ENCODE results near the gene PNISR. TPM values are rescaled to one million over a fixed set of nuclear protein-coding genes. Genes with fewer than 3 reads are reported as not detected.

Gene PNISR
- total RNA-seq, 1 experiment from 2014 or later: 134 TPM

DNA sequence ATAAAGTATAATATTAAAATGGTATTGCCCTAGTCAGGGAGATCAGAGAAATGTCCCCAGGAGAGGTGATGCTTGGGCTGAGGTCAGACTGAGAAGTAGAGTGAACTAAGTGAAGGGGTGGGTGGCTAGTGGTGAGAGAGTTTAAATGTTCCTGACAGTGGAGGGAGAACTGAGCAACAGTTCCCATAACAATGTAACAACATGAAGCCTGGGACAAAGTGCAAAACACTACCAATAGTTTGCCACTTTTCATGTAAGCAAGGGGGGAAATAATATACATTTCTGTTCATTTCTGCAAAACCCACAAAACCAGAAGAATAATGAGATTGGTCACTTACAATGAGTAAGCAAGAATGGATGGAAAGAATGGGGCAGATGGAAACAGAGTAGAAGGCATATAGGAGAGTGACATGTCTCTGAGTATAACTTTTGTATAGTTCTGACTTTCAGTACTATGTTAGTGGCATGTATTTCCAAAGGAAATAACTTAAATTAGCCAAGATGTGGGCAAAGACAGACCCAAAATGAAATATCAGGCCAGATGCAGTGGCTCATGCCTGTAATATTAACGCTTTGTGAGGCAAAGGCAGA is 62.3 kb downstream of the PNISR start:
- no peaks in the 10 kb centered on the region for H3K4me1 ChIP-seq (ENCODE audit: insufficient read depth, low read length)
- no peak overlapping the region for H4K5ac ChIP-seq (ENCODE audit: insufficient read length, low read depth, low read length)
- DNase-seq: no peak
- H3K4me2 ChIP-seq (ENCODE audit: insufficient read depth, insufficient read length, low read length): no peak overlapping the region
- H3K4ac ChIP-seq (ENCODE audit: low read depth, low read length): no peak overlapping the region
- no peak overlapping the region for H2AK5ac ChIP-seq (ENCODE audit: insufficient read length, low read length)
- peaks cover 4% of the 10 kb centered on the region in 2 experiments; a peak in 3 of 4 replicates for H3K4me1 Mint-ChIP-seq
- H3K27ac ChIP-seq (ENCODE audit: insufficient read length, low read depth, low read length): no peak overlapping the region
- no peak overlapping the region for H2BK120ac ChIP-seq (ENCODE audit: low read depth, low read length, poor library complexity, severe bottlenecking)
- no peak overlapping the region for H3K23ac ChIP-seq (ENCODE audit: insufficient read length, low read depth, low read length)
- H4K91ac ChIP-seq (ENCODE audit: insufficient read length, low read depth, low read length): no peak overlapping the region
- H3K9me3 Mint-ChIP-seq: no peaks in the 10 kb centered on the region
- H3K56ac ChIP-seq (ENCODE audit: insufficient read length, low read depth, low read length): no peak overlapping the region
- H3K9me3 ChIP-seq (ENCODE audit: control insufficient read depth, low read depth, low read length): no peaks in the 10 kb centered on the region
- H2BK20ac ChIP-seq (ENCODE audit: low read depth, low read length, poor library complexity, severe bottlenecking): no peak overlapping the region
- no peaks in the 10 kb centered on the region for H3K36me3 Mint-ChIP-seq (ENCODE audit: insufficient read depth in 1 of 3, low read depth in 3 of 3)
- H3K4me3 Mint-ChIP-seq: no peak overlapping the region
- H3K9ac ChIP-seq (ENCODE audit: extremely low read depth, insufficient read length, low read length): no peak overlapping the region
- H3K14ac ChIP-seq (ENCODE audit: insufficient read depth, low read length): no peak overlapping the region
- TF ChIP-seq, protein P1, sequence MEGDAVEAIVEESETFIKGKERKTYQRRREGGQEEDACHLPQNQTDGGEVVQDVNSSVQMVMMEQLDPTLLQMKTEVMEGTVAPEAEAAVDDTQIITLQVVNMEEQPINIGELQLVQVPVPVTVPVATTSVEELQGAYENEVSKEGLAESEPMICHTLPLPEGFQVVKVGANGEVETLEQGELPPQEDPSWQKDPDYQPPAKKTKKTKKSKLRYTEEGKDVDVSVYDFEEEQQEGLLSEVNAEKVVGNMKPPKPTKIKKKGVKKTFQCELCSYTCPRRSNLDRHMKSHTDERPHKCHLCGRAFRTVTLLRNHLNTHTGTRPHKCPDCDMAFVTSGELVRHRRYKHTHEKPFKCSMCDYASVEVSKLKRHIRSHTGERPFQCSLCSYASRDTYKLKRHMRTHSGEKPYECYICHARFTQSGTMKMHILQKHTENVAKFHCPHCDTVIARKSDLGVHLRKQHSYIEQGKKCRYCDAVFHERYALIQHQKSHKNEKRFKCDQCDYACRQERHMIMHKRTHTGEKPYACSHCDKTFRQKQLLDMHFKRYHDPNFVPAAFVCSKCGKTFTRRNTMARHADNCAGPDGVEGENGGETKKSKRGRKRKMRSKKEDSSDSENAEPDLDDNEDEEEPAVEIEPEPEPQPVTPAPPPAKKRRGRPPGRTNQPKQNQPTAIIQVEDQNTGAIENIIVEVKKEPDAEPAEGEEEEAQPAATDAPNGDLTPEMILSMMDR (conservative IDR thresholded peaks at IDR 0.05): no peak
- H2BK5ac ChIP-seq (ENCODE audit: insufficient read length, low read length): no peak overlapping the region
- no peak overlapping the region for H3T11ph ChIP-seq (ENCODE audit: low read length)
- H4K8ac ChIP-seq (replicated peaks; ENCODE audit: insufficient read length, low read depth, low read length): no peak overlapping the region
- H2BK15ac ChIP-seq (ENCODE audit: low read depth, low read length): no peak overlapping the region
- H3K23me2 ChIP-seq (ENCODE audit: insufficient read length, low read depth, low read length, poor library complexity, severe bottlenecking): no peaks in the 10 kb centered on the region
- no peak overlapping the region for H3K27ac Mint-ChIP-seq
- no peaks in the 10 kb centered on the region; the same call in 1 of the 2 replicates for H3K27me3 Mint-ChIP-seq (ENCODE audit: low read depth)
- H4K20me1 ChIP-seq (ENCODE audit: control insufficient read depth, insufficient read depth, insufficient read length): no peaks in the 10 kb centered on the region
- no CpG with 5 or more reads among the region's 1 CpG for WGBS (ENCODE audit: extremely low coverage, insufficient read length, low lambda C conversion rate)
- H3K27me3 ChIP-seq (ENCODE audit: insufficient read depth, low read length): no peaks in the 10 kb centered on the region
- H3K79me2 ChIP-seq (ENCODE audit: insufficient read depth, low read length): no peaks in the 10 kb centered on the region
- no peak overlapping the region for H3K18ac ChIP-seq (ENCODE audit: insufficient read length, low read depth, low read length)
- H2AFZ ChIP-seq (ENCODE audit: low read length): no peak overlapping the region
- no peak overlapping the region for H2BK12ac ChIP-seq (ENCODE audit: insufficient read length, low read depth, low read length)
- H3K79me1 ChIP-seq (ENCODE audit: insufficient read depth, low read depth, low read length, poor library complexity, severe bottlenecking): no peaks in the 10 kb centered on the region

Data from H9 (cell line).